ENCODE data around the gene PRX. TPM values are rescaled to one million over a fixed set of nuclear protein-coding genes. Genes with fewer than 3 reads are reported as not detected.

PRX gene
- total and polyA plus RNA-seq, 4 donors: 0.03 to 1.0 (median 0.52) TPM

DNA sequence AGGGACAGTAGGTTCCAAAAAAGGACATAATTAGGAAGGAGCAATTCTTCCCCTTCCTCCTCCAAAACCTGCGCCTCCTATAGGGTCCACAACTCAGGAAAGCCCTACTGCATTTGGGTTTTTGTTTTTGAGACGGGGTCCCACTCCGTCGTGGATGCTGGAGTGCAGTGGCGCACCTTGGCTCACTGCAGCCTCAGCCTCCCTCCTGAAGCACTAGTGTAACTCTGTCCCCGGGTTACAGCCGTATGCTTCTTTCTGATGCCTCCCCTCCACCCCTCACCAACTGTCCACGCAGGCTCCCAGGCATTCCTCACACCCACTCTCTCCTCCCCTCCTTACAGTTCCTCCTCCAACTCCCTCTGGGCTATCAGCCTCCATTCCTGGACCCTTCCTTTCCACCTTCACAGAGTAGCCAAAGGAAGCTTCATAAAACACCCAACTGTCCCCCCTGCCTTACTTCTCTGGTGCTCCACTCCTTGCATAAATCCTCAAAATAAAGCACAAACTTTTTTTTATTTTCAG lies 33.1 kb upstream of the PRX start:
- Histone ChIP-seq H3K27me3 (ENCODE audit: control insufficient read depth in 4 of 4, insufficient read depth in 4 of 4, low read length in 3 of 4) (no peaks in the 10 kb centered on the region), H3K9me3 (ENCODE audit: control insufficient read depth in 4 of 4, low read length in 3 of 4) (no peaks in the 10 kb centered on the region), H3K4me1 (ENCODE audit: control insufficient read depth in 4 of 4, insufficient read depth in 4 of 4, low read length in 3 of 4) (peaks cover 0 to 19% (median 13%) of the 10 kb centered on the region in 4 donors), H3K27ac (ENCODE audit: low read depth in 1 of 2, low read length in 2 of 2) (no peak overlapping the region), H3K36me3 (ENCODE audit: control insufficient read depth in 4 of 4, insufficient read depth in 3 of 4, low read depth in 1 of 4, low read length in 3 of 4) (peaks cover 11 to 29% (median 18%) of the 10 kb centered on the region in 4 donors), H3K9ac (ENCODE audit: low read depth in 1 of 2, low read length in 2 of 2) (no peak overlapping the region), H3K4me3 (ENCODE audit: low read depth in 1 of 3, low read length in 3 of 3) (no peak overlapping the region)
- DNase-seq (ENCODE audit: low spot score): no peak
- no peak for TF ChIP-seq FOXA2 (IDR thresholded peaks at IDR 0.05)
- TF ChIP-seq, protein P1, sequence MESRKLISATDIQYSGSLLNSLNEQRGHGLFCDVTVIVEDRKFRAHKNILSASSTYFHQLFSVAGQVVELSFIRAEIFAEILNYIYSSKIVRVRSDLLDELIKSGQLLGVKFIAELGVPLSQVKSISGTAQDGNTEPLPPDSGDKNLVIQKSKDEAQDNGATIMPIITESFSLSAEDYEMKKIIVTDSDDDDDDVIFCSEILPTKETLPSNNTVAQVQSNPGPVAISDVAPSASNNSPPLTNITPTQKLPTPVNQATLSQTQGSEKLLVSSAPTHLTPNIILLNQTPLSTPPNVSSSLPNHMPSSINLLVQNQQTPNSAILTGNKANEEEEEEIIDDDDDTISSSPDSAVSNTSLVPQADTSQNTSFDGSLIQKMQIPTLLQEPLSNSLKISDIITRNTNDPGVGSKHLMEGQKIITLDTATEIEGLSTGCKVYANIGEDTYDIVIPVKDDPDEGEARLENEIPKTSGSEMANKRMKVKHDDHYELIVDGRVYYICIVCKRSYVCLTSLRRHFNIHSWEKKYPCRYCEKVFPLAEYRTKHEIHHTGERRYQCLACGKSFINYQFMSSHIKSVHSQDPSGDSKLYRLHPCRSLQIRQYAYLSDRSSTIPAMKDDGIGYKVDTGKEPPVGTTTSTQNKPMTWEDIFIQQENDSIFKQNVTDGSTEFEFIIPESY (IDR thresholded peaks at IDR 0.05): no peak
- TF ChIP-seq EGR1 (IDR thresholded peaks at IDR 0.05; ENCODE audit: low read depth in 2 of 2): no peak
- no peak for TF ChIP-seq JUND (IDR thresholded peaks at IDR 0.05)
- no peak for TF ChIP-seq RAD21 (IDR thresholded peaks at IDR 0.05)
- TF ChIP-seq TAF1 (conservative IDR thresholded peaks at IDR 0.05): no peak
- TF ChIP-seq, protein P2, sequence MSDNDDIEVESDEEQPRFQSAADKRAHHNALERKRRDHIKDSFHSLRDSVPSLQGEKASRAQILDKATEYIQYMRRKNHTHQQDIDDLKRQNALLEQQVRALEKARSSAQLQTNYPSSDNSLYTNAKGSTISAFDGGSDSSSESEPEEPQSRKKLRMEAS (IDR thresholded peaks at IDR 0.05): no peak
- no peak for TF ChIP-seq SP1 (IDR thresholded peaks at IDR 0.05)
- 85% methylated on average over 8 of the region's 8 CpGs for WGBS

DNA sequence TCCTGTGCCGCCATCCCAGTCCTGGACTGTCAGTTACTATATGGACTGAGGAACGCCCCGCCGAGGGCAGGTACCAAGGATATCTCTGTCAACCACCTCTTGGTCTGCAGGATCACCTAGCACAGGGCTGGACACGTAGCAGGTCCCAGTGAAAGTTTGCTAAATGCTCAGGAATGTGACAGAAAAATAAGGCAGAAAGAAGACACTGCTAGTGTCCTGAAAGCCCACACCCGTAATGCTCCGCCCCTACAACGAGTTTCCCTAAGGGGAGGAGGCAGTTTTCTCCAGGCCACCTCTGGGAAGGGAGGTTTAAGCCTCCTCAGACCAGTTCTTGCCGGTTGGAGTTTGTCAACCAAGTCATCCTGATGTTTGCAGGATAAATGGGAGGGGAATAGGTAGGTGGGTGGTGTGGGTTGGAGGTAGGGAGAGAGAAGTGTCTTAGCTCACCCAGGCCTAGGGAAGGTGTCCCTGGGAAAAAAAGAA lies 32.6 kb upstream of the PRX start:
- no peak for TF ChIP-seq FOXA1 (IDR thresholded peaks at IDR 0.05)
- no peak for TF ChIP-seq RAD21 (IDR thresholded peaks at IDR 0.05)
- no peak for TF ChIP-seq HNF4A (conservative IDR thresholded peaks at IDR 0.05)
- TF ChIP-seq, protein P3, sequence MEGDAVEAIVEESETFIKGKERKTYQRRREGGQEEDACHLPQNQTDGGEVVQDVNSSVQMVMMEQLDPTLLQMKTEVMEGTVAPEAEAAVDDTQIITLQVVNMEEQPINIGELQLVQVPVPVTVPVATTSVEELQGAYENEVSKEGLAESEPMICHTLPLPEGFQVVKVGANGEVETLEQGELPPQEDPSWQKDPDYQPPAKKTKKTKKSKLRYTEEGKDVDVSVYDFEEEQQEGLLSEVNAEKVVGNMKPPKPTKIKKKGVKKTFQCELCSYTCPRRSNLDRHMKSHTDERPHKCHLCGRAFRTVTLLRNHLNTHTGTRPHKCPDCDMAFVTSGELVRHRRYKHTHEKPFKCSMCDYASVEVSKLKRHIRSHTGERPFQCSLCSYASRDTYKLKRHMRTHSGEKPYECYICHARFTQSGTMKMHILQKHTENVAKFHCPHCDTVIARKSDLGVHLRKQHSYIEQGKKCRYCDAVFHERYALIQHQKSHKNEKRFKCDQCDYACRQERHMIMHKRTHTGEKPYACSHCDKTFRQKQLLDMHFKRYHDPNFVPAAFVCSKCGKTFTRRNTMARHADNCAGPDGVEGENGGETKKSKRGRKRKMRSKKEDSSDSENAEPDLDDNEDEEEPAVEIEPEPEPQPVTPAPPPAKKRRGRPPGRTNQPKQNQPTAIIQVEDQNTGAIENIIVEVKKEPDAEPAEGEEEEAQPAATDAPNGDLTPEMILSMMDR (IDR thresholded peaks at IDR 0.05; ENCODE audit: low read depth, low read length, missing input control): no peak
- TF ChIP-seq, protein P1 (IDR thresholded peaks at IDR 0.05): no peak
- no peak for TF ChIP-seq YY1 (IDR thresholded peaks at IDR 0.05)
- TF ChIP-seq, protein P4, sequence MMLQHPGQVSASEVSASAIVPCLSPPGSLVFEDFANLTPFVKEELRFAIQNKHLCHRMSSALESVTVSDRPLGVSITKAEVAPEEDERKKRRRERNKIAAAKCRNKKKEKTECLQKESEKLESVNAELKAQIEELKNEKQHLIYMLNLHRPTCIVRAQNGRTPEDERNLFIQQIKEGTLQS (IDR thresholded peaks at IDR 0.05): no peak
- TF ChIP-seq, protein P2 (IDR thresholded peaks at IDR 0.05): no peak
- TF ChIP-seq HNF4G (IDR thresholded peaks at IDR 0.05): no peak
- no peak for TF ChIP-seq SP1 (IDR thresholded peaks at IDR 0.05)
- no peak for TF ChIP-seq GABPA (IDR thresholded peaks at IDR 0.05 in 1 of 2, conservative IDR thresholded peaks at IDR 0.05 in 1 of 2)
- no peak for TF ChIP-seq RXRA (IDR thresholded peaks at IDR 0.05)
- no peak for TF ChIP-seq NR2F2 (IDR thresholded peaks at IDR 0.05)
- TF ChIP-seq FOXA2 (IDR thresholded peaks at IDR 0.05): no peak
- no peak for TF ChIP-seq TAF1 (conservative IDR thresholded peaks at IDR 0.05)
- no peak for TF ChIP-seq EGR1 (IDR thresholded peaks at IDR 0.05; ENCODE audit: low read depth in 2 of 2)
- TF ChIP-seq, protein P5, sequence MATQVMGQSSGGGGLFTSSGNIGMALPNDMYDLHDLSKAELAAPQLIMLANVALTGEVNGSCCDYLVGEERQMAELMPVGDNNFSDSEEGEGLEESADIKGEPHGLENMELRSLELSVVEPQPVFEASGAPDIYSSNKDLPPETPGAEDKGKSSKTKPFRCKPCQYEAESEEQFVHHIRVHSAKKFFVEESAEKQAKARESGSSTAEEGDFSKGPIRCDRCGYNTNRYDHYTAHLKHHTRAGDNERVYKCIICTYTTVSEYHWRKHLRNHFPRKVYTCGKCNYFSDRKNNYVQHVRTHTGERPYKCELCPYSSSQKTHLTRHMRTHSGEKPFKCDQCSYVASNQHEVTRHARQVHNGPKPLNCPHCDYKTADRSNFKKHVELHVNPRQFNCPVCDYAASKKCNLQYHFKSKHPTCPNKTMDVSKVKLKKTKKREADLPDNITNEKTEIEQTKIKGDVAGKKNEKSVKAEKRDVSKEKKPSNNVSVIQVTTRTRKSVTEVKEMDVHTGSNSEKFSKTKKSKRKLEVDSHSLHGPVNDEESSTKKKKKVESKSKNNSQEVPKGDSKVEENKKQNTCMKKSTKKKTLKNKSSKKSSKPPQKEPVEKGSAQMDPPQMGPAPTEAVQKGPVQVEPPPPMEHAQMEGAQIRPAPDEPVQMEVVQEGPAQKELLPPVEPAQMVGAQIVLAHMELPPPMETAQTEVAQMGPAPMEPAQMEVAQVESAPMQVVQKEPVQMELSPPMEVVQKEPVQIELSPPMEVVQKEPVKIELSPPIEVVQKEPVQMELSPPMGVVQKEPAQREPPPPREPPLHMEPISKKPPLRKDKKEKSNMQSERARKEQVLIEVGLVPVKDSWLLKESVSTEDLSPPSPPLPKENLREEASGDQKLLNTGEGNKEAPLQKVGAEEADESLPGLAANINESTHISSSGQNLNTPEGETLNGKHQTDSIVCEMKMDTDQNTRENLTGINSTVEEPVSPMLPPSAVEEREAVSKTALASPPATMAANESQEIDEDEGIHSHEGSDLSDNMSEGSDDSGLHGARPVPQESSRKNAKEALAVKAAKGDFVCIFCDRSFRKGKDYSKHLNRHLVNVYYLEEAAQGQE (IDR thresholded peaks at IDR 0.05): no peak
- TF ChIP-seq JUND (IDR thresholded peaks at IDR 0.05): no peak
- Histone ChIP-seq H3K4me1 (ENCODE audit: control insufficient read depth in 4 of 4, insufficient read depth in 4 of 4, low read length in 3 of 4) (peaks cover 0 to 19% (median 13%) of the 10 kb centered on the region in 4 donors), H3K9me3 (ENCODE audit: control insufficient read depth in 4 of 4, low read length in 3 of 4) (no peaks in the 10 kb centered on the region), H3K27ac (ENCODE audit: low read depth in 1 of 2, low read length in 2 of 2) (peak overlapping the region in 1 of 2 donors; percentile 27), H3K9ac (ENCODE audit: low read depth in 1 of 2, low read length in 2 of 2) (no peak overlapping the region), H3K27me3 (ENCODE audit: control insufficient read depth in 4 of 4, insufficient read depth in 4 of 4, low read length in 3 of 4) (no peaks in the 10 kb centered on the region), H3K4me3 (ENCODE audit: low read depth in 1 of 3, low read length in 3 of 3) (no peak overlapping the region), H3K36me3 (ENCODE audit: control insufficient read depth in 4 of 4, insufficient read depth in 3 of 4, low read depth in 1 of 4, low read length in 3 of 4) (peaks cover 10 to 30% (median 18%) of the 10 kb centered on the region in 4 donors)
- DNase-seq (ENCODE audit: low spot score): no peak
- WGBS: 72% methylated on average over 9 of the region's 9 CpGs
